GM12891 (cell line): ENCODE measurements around the gene DHRS7C.

Source experiments
- PAX5 ChIP-seq: IDR thresholded peaks from 2 replicates; pipeline ENCODE4 v1.6.1; 2011; ENCODE audit warnings: low read length, moderate library complexity, mild to moderate bottlenecking; ENCODE audit not compliant: insufficient read depth, severe bottlenecking
- POLR2A ChIP-seq: IDR thresholded peaks from 2 replicates; pipeline ENCODE4 v1.6.1; 2011; ENCODE audit warnings: low read depth, low read length, control low read depth
- POLR2AphosphoS5 ChIP-seq: IDR thresholded peaks from 2 replicates; pipeline ENCODE4 v1.6.1; 2011; ENCODE audit warnings: low read depth, low read length, control low read depth
- POU2F2 ChIP-seq: IDR thresholded peaks from 2 replicates; pipeline ENCODE4 v1.6.1; 2011; ENCODE audit warnings: low read depth, mild to moderate bottlenecking, control low read depth, low read length, moderate library complexity
- SPI1 ChIP-seq: IDR thresholded peaks from 2 replicates; pipeline ENCODE4 v1.6.1; 2011; ENCODE audit warnings: low read depth, low read length, control low read depth
- TAF1 ChIP-seq: IDR thresholded peaks from 2 replicates; pipeline ENCODE4 v1.6.1; 2011; ENCODE audit warnings: low read depth, low read length, control low read depth

- TF ChIP-seq POLR2A = no peak
- TF ChIP-seq POU2F2 = no peak
- TF ChIP-seq TAF1 = no peak
- no peak for TF ChIP-seq SPI1
- no peak for TF ChIP-seq POLR2AphosphoS5
- TF ChIP-seq PAX5 = no peak
Observed at GRCh38 chr17:9821921-9822320, 30.5 kb upstream of the DHRS7C start, which contains the start of gene GSG1L2.
